K562 (cell line): ENCODE results near the gene RNF181. TPM values are rescaled to one million over a fixed set of nuclear protein-coding genes. Genes with fewer than 3 reads are reported as not detected.

Source experiments
- BDP1 ChIP-seq: IDR thresholded peaks from 3 replicates; pipeline ENCODE4 v1.6.1; 2011; ENCODE audit not compliant: insufficient read length, insufficient read depth
- BMI1 ChIP-seq: fragments of 150-350 bp; IDR thresholded peaks from 2 replicates; pipeline ENCODE4 v1.6.1; 2014; ENCODE audit warnings: low read length
- IRF9 ChIP-seq: fragments of 450-650 bp; IDR thresholded peaks from 2 replicates; pipeline ENCODE4 v1.6.1; 2016; ENCODE audit warnings: missing biosample characterization, missing genetic modification characterization
- LEF1 ChIP-seq: fragments of 450-650 bp; IDR thresholded peaks from 2 replicates; pipeline ENCODE4 v1.6.1; 2016; ENCODE audit warnings: mild to moderate bottlenecking
- RERE ChIP-seq: sonication (generic); formaldehyde crosslinking; IDR thresholded peaks from 2 replicates; pipeline ENCODE4 v1.8.0; 2023; ENCODE audit warnings: missing genetic modification reagents, mild to moderate bottlenecking, borderline replicate concordance
- TBP ChIP-seq: optimal IDR thresholded peaks from 2 replicates; pipeline ENCODE3; 2011; ENCODE audit warnings: low read depth, low read length, improper control_type of control experiment
- TRIM25 ChIP-seq: fragments of 450-650 bp; IDR thresholded peaks from 2 replicates; pipeline ENCODE4 v1.7.0; 2016; ENCODE audit warnings: borderline replicate concordance
- ZBTB33 ChIP-seq: sonication (generic); formaldehyde crosslinking; IDR thresholded peaks from 2 replicates; pipeline ENCODE4 v1.8.1; 2023; ENCODE audit warnings: mild to moderate bottlenecking, missing genetic modification reagents
- ZNF263 ChIP-seq: sonication (generic); formaldehyde crosslinking; IDR thresholded peaks from 2 replicates; pipeline ENCODE4 v1.8.0; 2022; ENCODE audit warnings: mild to moderate bottlenecking, missing genetic modification reagents, borderline replicate concordance
- ZNF444 ChIP-seq: fragments of 250-450 bp; sonication (Bioruptor Pico); IDR thresholded peaks from 2 replicates; pipeline ENCODE4 v1.4.0; 2020; ENCODE audit warnings: mild to moderate bottlenecking, moderate library complexity
- ZNF592 ChIP-seq: fragments of 450-650 bp; IDR thresholded peaks from 2 replicates; pipeline ENCODE4 v1.6.1; 2017; ENCODE audit warnings: antibody characterized with exemption, mild to moderate bottlenecking
- polyA plus RNA-seq, 8 experiments: library from polyadenylated mRNA; depleted of rRNA in 4 of 8; stranded (reverse) in 5 of 8; unstranded in 3 of 8; fragments of >200 nt; fragmentation: Nextera tagmentation in 2 of 8; fragmentation: Illumina TruSeq in 1 of 8; extraction: Ambion mirVana in 2 of 8; extraction: Trizol in 1 of 8; gene quantifications; 2 replicates each; pipeline versions ENCODE4 v1.2.1 to v1.2.3, GENCODE V29; 2011 to 2014; ENCODE audit warnings: inconsistent platforms in 1 of 8, missing spikeins in 1 of 8
- total RNA-seq, 7 experiments: library from RNA; depleted of rRNA in 6 of 7; stranded (reverse); fragments of >200 nt in 6 of 7; fragmentation: Illumina TruSeq in 2 of 7; extraction: Trizol in 2 of 7; gene quantifications; 2 replicates each; pipeline versions ENCODE4 v1.2.1 to v1.2.3, GENCODE V29; 2011 to 2021; ENCODE audit warnings: low replicate concordance in 1 of 7

The RNF181 gene
- total and polyA plus RNA-seq, 9 of the 15 experiments (the other 6 are each of a cell fraction or from before 2014, with no cell fraction given) = 139 to 492 (median 253) TPM

GRCh38 chr2:85561280-85562212 is 34.0 kb upstream of the RNF181 start, which contains the start of gene GGCX (continued):
- TF ChIP-seq RERE (CRISPR knock-in tag) = no peak
- TF ChIP-seq ZNF592 = no peak
- no peak for TF ChIP-seq IRF9
- no peak for TF ChIP-seq BDP1
- TF ChIP-seq ZNF444 = no peak
- TF ChIP-seq LEF1 = no peak; the same call in 1 of the 2 replicates
- TF ChIP-seq ZBTB33 = no peak
- TF ChIP-seq BMI1 = no peak
- TF ChIP-seq TRIM25 = no peak
- peak; percentile 97 for TF ChIP-seq ZNF263 (CRISPR knock-in tag)
- TF ChIP-seq TBP = peak; percentile 74
